ENCODE results near the gene ANGEL1. TPM values are rescaled to one million over a fixed set of nuclear protein-coding genes. Genes with fewer than 3 reads are reported as not detected.

Gene ANGEL1
- total and polyA plus RNA-seq, 2 of the 8 experiments (the other 6 are each of a cell fraction or from before 2014, with no cell fraction given), result 26.8 to 27.2 TPM

- POLR2A ChIA-PET (ENCODE audit: partially characterized antibody), result interaction anchor here (1.2 to 1.5 kb wide), 2 partner anchors 10 to 16 kb away, joined by 3 to 5 read pairs; no protein-coding TSS in a partner anchor
- Histone ChIP-seq H2BK20ac (ENCODE audit: low read length) (no peak overlapping the region), H3K14ac (ENCODE audit: insufficient read length) (no peak overlapping the region), H3K9me3 (ENCODE audit: insufficient read depth in 2 of 2, low read depth in 1 of 2, low read length in 1 of 2) (no peaks in the 10 kb centered on the region), H3K27ac (ENCODE audit: low read depth, low read length) (no peak overlapping the region), H3K4me1 (replicated peaks in 1 of 4; ENCODE audit: control insufficient read depth in 3 of 4, insufficient read depth in 4 of 4, low read length in 3 of 4) (no peaks in the 10 kb centered on the region), H3K79me1 (ENCODE audit: low read depth, low read length) (no peaks in the 10 kb centered on the region), H4K91ac (replicated peaks; ENCODE audit: insufficient read length, low read length) (no peak overlapping the region), H3K4ac (replicated peaks; ENCODE audit: insufficient read length, low read depth, low read length) (no peak overlapping the region), H3K4me3 (ENCODE audit: extremely low read depth in 1 of 4, insufficient read depth in 2 of 4, low read depth in 3 of 4, low read length in 4 of 4) (no peak overlapping the region), H2BK15ac (ENCODE audit: low read length) (no peak overlapping the region), H3K27me3 (replicated peaks in 1 of 4; ENCODE audit: control insufficient read depth in 3 of 4, extremely low read depth in 1 of 4, insufficient read depth in 3 of 4, low read length in 3 of 4) (no peaks in the 10 kb centered on the region), H3K56ac (replicated peaks; ENCODE audit: insufficient read length, low read depth, low read length) (no peak overlapping the region), H3K18ac (ENCODE audit: extremely low read depth, low read length) (no peak overlapping the region), H2AFZ (ENCODE audit: low read length) (no peak overlapping the region), H3K4me2 (ENCODE audit: insufficient read depth in 1 of 2, low read depth in 2 of 2, low read length in 2 of 2) (no peak overlapping the region), H4K5ac (ENCODE audit: insufficient read length, low read depth, low read length) (no peak overlapping the region), H3K23ac (ENCODE audit: insufficient read length) (no peak overlapping the region), H4K8ac (ENCODE audit: extremely low read depth, insufficient read depth, low read length) (no peak overlapping the region), H2BK120ac (replicated peaks; ENCODE audit: low read depth, low read length) (no peak overlapping the region), H2AK5ac (ENCODE audit: low read depth, low read length) (no peak overlapping the region), H2BK5ac (ENCODE audit: low read depth, low read length) (no peak overlapping the region), H3K79me2 (ENCODE audit: control insufficient read depth in 1 of 2, insufficient read depth in 2 of 2, low read length in 2 of 2) (no peaks in the 10 kb centered on the region), H3K23me2 (ENCODE audit: low read depth, low read length) (no peaks in the 10 kb centered on the region), H3K9ac (replicated peaks in 1 of 4; ENCODE audit: extremely low read depth in 1 of 4, low read depth in 3 of 4, low read length in 3 of 4) (no peak overlapping the region), H2BK12ac (ENCODE audit: low read depth, low read length) (no peak overlapping the region), H3K36me3 (ENCODE audit: control insufficient read depth in 2 of 4, insufficient read depth in 4 of 4, low read length in 3 of 4) (peaks cover 6 to 19% (median 11%) of the 10 kb centered on the region in 4 experiments; a peak in 5 of 8 replicates), H4K20me1 (replicated peaks in 1 of 2; ENCODE audit: control insufficient read depth in 1 of 2, insufficient read depth in 2 of 2, low read length in 2 of 2) (peaks cover 2 to 4% of the 10 kb centered on the region in 2 experiments)
- WGBS, 2 experiments (ENCODE audit: extremely low coverage in 1 of 2, insufficient coverage in 1 of 2, insufficient read length in 1 of 2, insufficient replicate concordance in 2 of 2, low coverage in 1 of 2, low lambda C conversion rate in 2 of 2, missing lambda C conversion rate in 1 of 2), result 73% methylated on average over 8 of the region's 9 CpGs; no CpG with 5 or more reads in 1 of the 2 experiments
- DNase-seq (ENCODE audit: low read depth in 1 of 2, low spot score in 2 of 2) (peak in 1 of 2 experiments; percentile 29), FAIRE-seq (no peak)
- CTCF ChIA-PET (ENCODE audit: partially characterized antibody), result interaction anchor here (0.8 to 13.7 kb wide), 14 partner anchors 14 to 288 kb away, joined by 3 to 234 read pairs (median 14); partner anchors contain the start of gene VASH1
- TF ChIP-seq HDAC2 (IDR thresholded peaks at IDR 0.05; ENCODE audit: borderline replicate concordance in 1 of 2, low read depth in 2 of 2, low read length in 2 of 2), result no peak
- TF ChIP-seq E2F6 (IDR thresholded peaks at IDR 0.05), result no peak
- no peak for TF ChIP-seq TBP (IDR thresholded peaks at IDR 0.05; ENCODE audit: low read depth, low read length)
- no peak for TF ChIP-seq ATF3 (IDR thresholded peaks at IDR 0.05; ENCODE audit: insufficient read depth, low read depth, low read length)
- no peak for TF ChIP-seq BCL11A (IDR thresholded peaks at IDR 0.05; ENCODE audit: low read depth in 2 of 2, low read length in 2 of 2)
- no peak for TF ChIP-seq KDM4A (IDR thresholded peaks at IDR 0.05; ENCODE audit: low read depth, low read length, severe bottlenecking)
- TF ChIP-seq BRCA1 (IDR thresholded peaks at IDR 0.05; ENCODE audit: low read depth, low read length), result no peak
- TF ChIP-seq NRF1 (IDR thresholded peaks at IDR 0.05; ENCODE audit: low read depth, low read length), result no peak
- no peak for TF ChIP-seq NANOG (IDR thresholded peaks at IDR 0.05; ENCODE audit: insufficient read depth, low read depth, low read length, poor library complexity, severe bottlenecking)
- no peak for TF ChIP-seq EGR1 (IDR thresholded peaks at IDR 0.05; ENCODE audit: borderline replicate concordance, low read depth, low read length)
- no peak for TF ChIP-seq TAF1 (IDR thresholded peaks at IDR 0.05; ENCODE audit: low read depth, low read length)
These were observed 29.7 kb downstream of the ANGEL1 start for GRCh38 chr14:76782885-76783566.

Measured in H1 (cell line).